Nephron progenitor cell (in vitro differentiated cells): Measurements from ENCODE around the gene LAP3.

Source experiments
- DNase-seq: peaks from one replicate; pipeline ENCODE4 v3.0.0; 2021
- H3K27ac Mint-ChIP-seq: 2 replicates; pipeline ENCODE4 v1.8.0; 2021; ENCODE audit warnings: mild to moderate bottlenecking, moderate library complexity, mixed read lengths
- H3K27me3 Mint-ChIP-seq: 2 replicates; pipeline ENCODE4 v1.8.0; 2021; ENCODE audit warnings: mild to moderate bottlenecking, low read depth, mixed read lengths; ENCODE audit not compliant: poor library complexity
- H3K36me3 Mint-ChIP-seq: 2 replicates; pipeline ENCODE4 v1.8.0; 2021; ENCODE audit warnings: low read depth, mixed read lengths
- H3K4me1 Mint-ChIP-seq: 2 replicates; pipeline ENCODE4 v1.8.0; 2021; ENCODE audit warnings: mixed read lengths
- H3K4me3 Mint-ChIP-seq: 2 replicates; pipeline ENCODE4 v1.8.0; 2021; ENCODE audit warnings: mild to moderate bottlenecking, moderate library complexity, mixed read lengths
- H3K9me3 Mint-ChIP-seq: 2 replicates; pipeline ENCODE4 v1.8.0; 2021; ENCODE audit warnings: mild to moderate bottlenecking, moderate library complexity, mixed read lengths
- CTCF ChIP-seq: fragments of 200-600 bp; sonication (generic); IDR thresholded peaks from 2 replicates; pipeline ENCODE4 v1.5.0; 2021; ENCODE audit warnings: antibody characterized with exemption

The LAP3 gene

DNA sequence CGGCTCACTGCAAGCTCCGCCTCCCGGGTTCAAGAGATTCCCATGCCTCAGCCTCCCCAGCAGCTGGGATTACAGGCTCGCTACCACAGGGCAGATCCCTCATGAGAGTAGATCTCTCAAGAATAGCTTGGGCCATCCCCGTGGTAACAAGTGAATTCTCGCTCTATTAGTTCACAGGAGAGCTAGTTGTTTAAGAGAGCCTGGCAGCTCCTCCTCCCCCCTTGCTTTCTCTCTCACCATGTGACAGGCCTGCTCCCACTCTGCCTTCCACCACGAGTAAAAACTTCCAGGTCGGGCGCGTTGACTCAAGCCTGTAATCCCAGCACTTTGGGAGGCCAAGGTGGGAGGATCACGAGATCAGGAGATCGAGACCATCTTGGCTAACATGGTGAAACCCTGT is 30.3 kb upstream of the LAP3 start:
- H3K36me3 Mint-ChIP-seq, result no peaks in the 10 kb centered on the region
- DNase-seq, result no peak
- peaks cover 6% of the 10 kb centered on the region for H3K4me1 Mint-ChIP-seq
- peaks cover 33% of the 10 kb centered on the region for H3K27me3 Mint-ChIP-seq
- H3K27ac Mint-ChIP-seq, result no peak overlapping the region
- peaks cover 7% of the 10 kb centered on the region for H3K9me3 Mint-ChIP-seq
- no peak overlapping the region for H3K4me3 Mint-ChIP-seq
- TF ChIP-seq CTCF, result no peak

DNA sequence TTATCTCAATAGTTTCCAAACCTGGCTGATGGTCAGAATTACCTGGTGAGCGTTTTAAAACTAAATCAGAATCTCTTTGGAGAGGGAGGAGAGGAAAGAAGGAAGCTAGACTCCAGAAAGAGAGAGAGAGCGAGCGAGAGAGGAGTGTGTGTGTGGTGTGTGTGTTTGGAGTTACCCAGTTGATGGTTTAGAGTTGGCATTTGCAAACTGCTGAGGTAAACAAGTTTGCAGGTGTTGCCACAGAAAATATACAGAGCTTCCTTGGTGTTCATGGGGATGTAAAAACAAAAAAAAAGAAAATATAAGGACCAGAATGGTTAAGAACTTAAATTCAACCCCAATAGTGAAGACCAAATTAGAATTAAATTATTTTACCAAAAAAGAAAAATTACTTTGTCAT is 26.4 kb upstream of the LAP3 start:
- TF ChIP-seq CTCF, result no peak
- Mint-ChIP-seq H3K4me3 (no peak overlapping the region), H3K36me3 (no peaks in the 10 kb centered on the region), H3K27ac (no peak overlapping the region), H3K27me3 (peaks cover 38% of the 10 kb centered on the region), H3K4me1 (peaks cover 6% of the 10 kb centered on the region), H3K9me3 (no peaks in the 10 kb centered on the region)
- DNase-seq, result no peak

DNA sequence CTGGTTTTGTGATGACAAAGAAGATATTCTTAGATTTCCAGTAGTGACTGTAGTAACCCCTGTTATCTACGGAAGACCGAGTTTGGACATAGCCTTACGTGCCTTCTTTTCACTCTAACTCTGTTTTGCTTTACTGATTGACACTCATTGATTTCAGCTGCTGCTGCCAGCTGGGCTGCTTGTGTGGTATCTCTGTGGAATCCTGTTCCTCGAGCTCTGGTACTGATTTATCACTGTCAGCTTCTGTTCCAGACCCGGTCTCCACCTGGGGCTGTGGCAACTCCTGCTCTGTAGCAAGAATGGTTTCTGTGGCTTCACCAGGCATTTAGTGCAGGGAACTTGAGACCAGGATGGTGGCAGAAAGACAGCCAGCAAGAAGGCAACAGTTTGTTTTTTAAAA is 24.6 kb upstream of the LAP3 start:
- no peak overlapping the region for H3K4me3 Mint-ChIP-seq
- H3K4me1 Mint-ChIP-seq, result no peaks in the 10 kb centered on the region
- H3K9me3 Mint-ChIP-seq, result no peaks in the 10 kb centered on the region
- no peak for TF ChIP-seq CTCF
- no peak for DNase-seq
- no peak overlapping the region for H3K27ac Mint-ChIP-seq
- H3K27me3 Mint-ChIP-seq, result peaks cover 36% of the 10 kb centered on the region
- no peaks in the 10 kb centered on the region for H3K36me3 Mint-ChIP-seq

DNA sequence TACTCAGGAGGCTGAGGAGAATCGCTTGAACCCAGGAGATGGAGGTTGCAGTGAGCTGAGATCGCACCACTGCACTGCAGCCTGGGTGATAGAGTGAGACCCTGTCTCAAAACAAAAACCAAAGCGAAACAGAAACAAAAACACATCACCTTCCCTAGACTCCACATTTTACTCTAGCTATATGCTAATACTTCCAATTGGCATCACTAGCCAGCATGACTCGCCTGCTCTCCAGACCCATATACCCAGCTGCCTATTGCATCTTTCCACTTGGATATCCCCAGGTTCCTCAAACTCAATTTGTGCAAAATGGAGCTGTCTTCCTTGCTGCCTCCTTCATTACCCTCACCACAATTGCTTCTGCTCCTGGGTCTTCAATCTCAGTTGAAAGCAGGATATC is 22.4 kb upstream of the LAP3 start:
- H3K27ac Mint-ChIP-seq, result no peak overlapping the region
- TF ChIP-seq CTCF, result no peak
- H3K36me3 Mint-ChIP-seq, result no peaks in the 10 kb centered on the region
- no peak for DNase-seq
- no peaks in the 10 kb centered on the region for H3K9me3 Mint-ChIP-seq
- no peaks in the 10 kb centered on the region for H3K4me1 Mint-ChIP-seq
- no peak overlapping the region for H3K4me3 Mint-ChIP-seq
- peaks cover 30% of the 10 kb centered on the region for H3K27me3 Mint-ChIP-seq

DNA sequence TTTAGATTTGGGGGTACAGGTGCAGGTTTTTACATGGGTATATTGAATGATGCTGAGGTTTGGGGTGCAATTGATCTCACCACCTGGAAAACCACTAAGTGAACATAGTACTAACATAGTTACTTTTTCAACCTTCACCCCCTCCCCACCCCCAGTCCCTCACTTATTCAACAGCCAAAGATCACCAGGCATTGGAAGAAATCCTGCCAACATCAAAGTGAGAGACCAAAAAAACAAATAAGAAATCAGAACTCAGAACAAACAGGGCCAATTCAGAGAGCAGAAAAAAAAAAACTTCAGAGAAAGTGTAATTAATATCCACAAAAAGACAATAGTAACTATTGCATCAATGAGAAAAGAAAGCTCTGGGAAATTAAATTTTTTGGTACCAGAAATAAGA is 20.5 kb upstream of the LAP3 start:
- no peaks in the 10 kb centered on the region for H3K36me3 Mint-ChIP-seq
- H3K9me3 Mint-ChIP-seq, result no peaks in the 10 kb centered on the region
- peaks cover 34% of the 10 kb centered on the region for H3K27me3 Mint-ChIP-seq

More for the DNA sequence above, 20.5 kb upstream of the LAP3 start:
- H3K4me1 Mint-ChIP-seq, result no peaks in the 10 kb centered on the region
- H3K4me3 Mint-ChIP-seq, result no peak overlapping the region
- no peak for DNase-seq
- TF ChIP-seq CTCF, result no peak
- H3K27ac Mint-ChIP-seq, result no peak overlapping the region
